HAP-1 (cell line): ENCODE data around the gene DMD.

Source experiments
- DNase-seq, 2 experiments: peaks; one replicate each; pipeline ENCODE4 v3.0.0-alpha.2; 2016 to 2020; ENCODE audit warnings: low spot score in 2 of 2
- H3K27me3 ChIP-seq: fragments of 250-450 bp; sonication (Bioruptor Pico); 2 replicates; pipeline ENCODE4 v1.5.1; 2020; ENCODE audit warnings: low read depth, mild to moderate bottlenecking, moderate library complexity
- H3K36me3 ChIP-seq: fragments of 250-450 bp; sonication (Bioruptor Pico); replicated peaks from 2 replicates; pipeline ENCODE4 v1.5.1; 2020; ENCODE audit warnings: mild to moderate bottlenecking
- H3K4me1 ChIP-seq: fragments of 250-450 bp; sonication (Bioruptor Pico); 2 replicates; pipeline ENCODE4 v1.5.1; 2020; ENCODE audit warnings: mild to moderate bottlenecking
- H3K4me3 ChIP-seq: fragments of 250-450 bp; sonication (Bioruptor Pico); 2 replicates; pipeline ENCODE4 v1.5.1; 2020; ENCODE audit warnings: mild to moderate bottlenecking, moderate library complexity
- H3K9me3 ChIP-seq: fragments of 250-450 bp; sonication (Bioruptor Pico); 2 replicates; pipeline ENCODE4 v1.5.1; 2020; ENCODE audit warnings: mild to moderate bottlenecking, moderate library complexity
- in situ Hi-C: fragments of 300-500 bp; cut with MboI; formaldehyde crosslinking; loops from 3 replicates; pipeline ENCODE4 v1.14.3; 2020; ENCODE audit warnings: low sequenced_read_pairs, inconsistent platforms, mixed read lengths

Gene DMD

GRCh38 chrX:31555506-31555905, 1655.8 kb downstream of the DMD start:
- Histone ChIP-seq H3K36me3 (no peaks in the 10 kb centered on the region), H3K4me1 (no peaks in the 10 kb centered on the region), H3K4me3 (no peak overlapping the region), H3K27me3 (no peaks in the 10 kb centered on the region), H3K9me3 (no peaks in the 10 kb centered on the region)
- no peak for DNase-seq
- in situ Hi-C loops: no loop called here

DNA sequence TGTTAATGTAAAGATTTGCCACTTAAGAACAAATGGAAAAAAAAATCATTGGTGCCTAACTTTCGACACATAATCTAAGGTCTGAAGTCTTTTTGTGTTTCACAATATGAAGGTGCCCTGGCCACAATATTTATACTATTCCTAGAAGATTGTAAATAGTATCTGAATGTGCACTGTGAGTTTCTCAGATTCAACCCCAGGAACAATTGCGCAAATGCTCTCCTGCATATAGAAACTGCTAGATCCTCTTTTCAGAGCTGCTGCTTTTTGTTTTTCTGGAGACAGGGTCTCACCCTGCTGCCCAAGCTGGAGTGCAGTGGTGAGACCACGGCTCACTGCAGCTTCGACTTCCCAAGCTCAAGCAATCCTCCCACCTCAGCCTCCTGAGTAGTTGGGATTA, 1659.4 kb downstream of the DMD start:
- no peaks in the 10 kb centered on the region for H3K36me3 ChIP-seq
- in situ Hi-C loops: no loop called here
- no peaks in the 10 kb centered on the region for H3K27me3 ChIP-seq
- DNase-seq: no peak
- no peaks in the 10 kb centered on the region for H3K4me1 ChIP-seq
- H3K9me3 ChIP-seq: no peaks in the 10 kb centered on the region
- no peak overlapping the region for H3K4me3 ChIP-seq

GRCh38 chrX:31550158-31550557, 1661.2 kb downstream of the DMD start:
- H3K27me3 ChIP-seq: no peaks in the 10 kb centered on the region
- no peaks in the 10 kb centered on the region for H3K4me1 ChIP-seq
- H3K36me3 ChIP-seq: no peaks in the 10 kb centered on the region
- in situ Hi-C loops: no loop called here
- no peaks in the 10 kb centered on the region for H3K9me3 ChIP-seq
- DNase-seq: no peak
- H3K4me3 ChIP-seq: no peak overlapping the region

DNA sequence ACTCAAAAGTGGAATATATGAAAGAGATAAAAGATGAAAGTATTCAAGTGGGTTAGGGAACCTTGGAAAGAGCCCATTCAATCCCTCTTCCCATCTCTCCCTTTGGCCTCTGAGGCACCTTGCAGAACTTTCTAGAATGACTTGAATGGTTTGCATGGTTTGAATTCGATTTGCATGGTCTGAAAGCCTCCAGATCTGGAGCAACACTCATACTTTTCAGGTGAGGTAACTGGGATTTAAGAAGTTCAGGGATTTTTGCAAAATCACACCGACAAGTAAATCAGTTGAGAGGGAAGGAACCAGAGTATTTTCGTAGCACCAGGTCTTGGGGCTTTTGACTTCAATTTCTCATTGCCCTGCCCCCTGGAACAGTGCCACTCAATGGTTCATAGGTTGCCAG, 1663.5 kb downstream of the DMD start:
- no peaks in the 10 kb centered on the region for H3K27me3 ChIP-seq
- H3K4me1 ChIP-seq: no peaks in the 10 kb centered on the region
- DNase-seq: no peak
- in situ Hi-C loops: no loop called here
- no peaks in the 10 kb centered on the region for H3K36me3 ChIP-seq
- no peak overlapping the region for H3K4me3 ChIP-seq
- no peaks in the 10 kb centered on the region for H3K9me3 ChIP-seq

GRCh38 chrX:31547416-31547815, 1663.9 kb downstream of the DMD start:
- H3K4me3 ChIP-seq: no peak overlapping the region
- H3K4me1 ChIP-seq: no peaks in the 10 kb centered on the region
- no peaks in the 10 kb centered on the region for H3K9me3 ChIP-seq
- in situ Hi-C loops: no loop called here
- H3K27me3 ChIP-seq: no peaks in the 10 kb centered on the region
- no peaks in the 10 kb centered on the region for H3K36me3 ChIP-seq
- no peak for DNase-seq

DNA sequence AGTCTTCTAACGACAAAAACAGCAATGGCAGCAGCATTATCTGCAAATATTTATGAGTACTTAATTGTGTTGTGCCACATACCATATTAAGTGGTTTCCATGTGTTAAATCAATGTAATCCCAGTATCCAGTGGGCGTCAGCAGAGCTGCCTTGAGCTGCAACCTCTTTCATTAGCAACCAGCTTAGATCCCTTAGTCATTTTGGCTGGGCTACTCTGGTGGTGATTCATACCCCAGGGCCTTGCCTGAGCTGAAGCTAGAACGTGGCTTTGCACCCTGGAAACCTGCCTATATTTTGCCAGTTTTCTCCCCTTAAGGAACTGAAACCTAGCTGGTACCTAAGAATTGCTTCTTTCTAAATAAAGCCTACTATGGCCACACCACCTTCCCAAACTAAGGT, 1665.2 kb downstream of the DMD start:
- Histone ChIP-seq H3K4me3 (no peak overlapping the region), H3K4me1 (no peaks in the 10 kb centered on the region), H3K27me3 (no peaks in the 10 kb centered on the region), H3K9me3 (no peaks in the 10 kb centered on the region), H3K36me3 (no peaks in the 10 kb centered on the region)
- in situ Hi-C loops: no loop called here
- DNase-seq: no peak

GRCh38 chrX:31545726-31546125, 1665.6 kb downstream of the DMD start:
- in situ Hi-C loops: no loop called here

GRCh38 chrX:31545191-31545590, 1666.2 kb downstream of the DMD start:
- Histone ChIP-seq H3K4me1 (no peaks in the 10 kb centered on the region), H3K4me3 (no peak overlapping the region), H3K27me3 (no peaks in the 10 kb centered on the region), H3K9me3 (no peaks in the 10 kb centered on the region), H3K36me3 (no peaks in the 10 kb centered on the region)
- no peak for DNase-seq
- in situ Hi-C loops: no loop called here

More at GRCh38 chrX:31545726-31546125, 1665.6 kb downstream of the DMD start:
- Histone ChIP-seq H3K4me3 (no peak overlapping the region), H3K4me1 (no peaks in the 10 kb centered on the region), H3K27me3 (no peaks in the 10 kb centered on the region), H3K9me3 (no peaks in the 10 kb centered on the region), H3K36me3 (no peaks in the 10 kb centered on the region)
- no peak for DNase-seq

DNA sequence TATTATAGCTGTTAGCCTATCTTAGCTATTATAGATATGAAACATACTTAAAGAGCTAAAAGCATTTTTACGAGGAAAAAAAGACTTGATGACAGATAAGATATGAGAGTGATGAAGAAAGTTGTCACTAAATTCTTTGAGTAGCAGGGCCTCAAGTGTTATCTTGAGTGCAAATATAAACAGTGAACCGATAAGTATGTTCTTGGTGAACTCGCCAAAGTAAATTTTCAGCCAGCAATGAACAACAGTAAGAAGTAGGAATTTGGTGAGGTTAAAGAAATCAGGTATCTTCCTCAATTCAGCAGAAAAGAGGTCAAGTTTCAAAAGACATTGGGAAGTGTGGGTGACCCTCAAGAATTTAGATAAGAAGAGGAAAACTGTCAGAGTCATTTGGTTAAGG, 1667.7 kb downstream of the DMD start:
- no peak for DNase-seq
- Histone ChIP-seq H3K4me1 (no peaks in the 10 kb centered on the region), H3K9me3 (no peaks in the 10 kb centered on the region), H3K4me3 (no peak overlapping the region), H3K36me3 (no peaks in the 10 kb centered on the region), H3K27me3 (no peaks in the 10 kb centered on the region; the same call in 1 of the 2 replicates)
- in situ Hi-C loops: no loop called here

- Histone ChIP-seq H3K9me3 (no peaks in the 10 kb centered on the region), H3K36me3 (no peaks in the 10 kb centered on the region), H3K4me3 (no peak overlapping the region), H3K4me1 (no peaks in the 10 kb centered on the region), H3K27me3 (no peaks in the 10 kb centered on the region; the same call in 1 of the 2 replicates)
- in situ Hi-C loops: no loop called here
- no peak for DNase-seq
Observed at GRCh38 chrX:31542566-31542965, 1668.8 kb downstream of the DMD start.

DNA sequence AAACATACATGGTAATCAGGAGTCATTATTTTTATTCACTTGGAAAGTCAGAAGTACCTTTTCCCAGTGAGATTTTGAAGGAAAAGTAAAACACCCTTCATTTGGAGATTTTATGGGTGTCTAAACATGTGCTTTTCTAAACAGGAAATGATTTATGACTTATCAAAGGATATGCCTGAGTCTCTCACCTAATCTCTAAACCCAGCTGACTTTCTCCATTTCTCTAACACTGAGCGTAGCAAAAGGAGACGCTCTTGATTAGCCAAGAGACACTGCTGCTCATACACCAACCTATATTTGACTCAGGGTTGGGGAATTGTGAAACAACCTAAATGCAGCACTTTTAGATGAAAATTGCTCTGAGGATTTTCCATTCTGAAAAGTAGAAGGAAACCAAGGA, 1671.0 kb downstream of the DMD start:
- in situ Hi-C loops: no loop called here
- Histone ChIP-seq H3K36me3 (no peaks in the 10 kb centered on the region), H3K9me3 (no peaks in the 10 kb centered on the region), H3K4me3 (no peak overlapping the region), H3K4me1 (no peaks in the 10 kb centered on the region), H3K27me3 (no peaks in the 10 kb centered on the region; the same call in 1 of the 2 replicates)
- DNase-seq: no peak

- 0 out of 2 replicates have a peak, but pooled peaks cover 3% of the 10 kb centered on the region for H3K27me3 ChIP-seq
- H3K4me3 ChIP-seq: no peak overlapping the region
- in situ Hi-C loops: no loop called here
- no peaks in the 10 kb centered on the region for H3K9me3 ChIP-seq
- no peaks in the 10 kb centered on the region for H3K4me1 ChIP-seq
- no peaks in the 10 kb centered on the region for H3K36me3 ChIP-seq
- no peak for DNase-seq
Observed at GRCh38 chrX:31527455-31528126, 1683.8 kb downstream of the DMD start.

GRCh38 chrX:31523884-31524536, 1687.3 kb downstream of the DMD start:
- Histone ChIP-seq H3K9me3 (no peaks in the 10 kb centered on the region), H3K4me1 (no peaks in the 10 kb centered on the region), H3K27me3 (0 out of 2 replicates have a peak, but pooled peaks cover 3% of the 10 kb centered on the region), H3K36me3 (no peaks in the 10 kb centered on the region), H3K4me3 (no peak overlapping the region)
- DNase-seq: no peak
- in situ Hi-C loops: no loop called here

- in situ Hi-C loops: no loop called here
- DNase-seq: no peak
- Histone ChIP-seq H3K4me3 (no peak overlapping the region), H3K36me3 (no peaks in the 10 kb centered on the region), H3K9me3 (no peaks in the 10 kb centered on the region), H3K27me3 (0 out of 2 replicates have a peak, but pooled peaks cover 3% of the 10 kb centered on the region), H3K4me1 (no peaks in the 10 kb centered on the region)
Observed at GRCh38 chrX:31522760-31523159, 1688.6 kb downstream of the DMD start.
